ENCODE results near the gene KRTAP10-8. TPM values are rescaled to one million over a fixed set of nuclear protein-coding genes. Genes with fewer than 3 reads are reported as not detected.

The KRTAP10-8 gene
- total and polyA plus RNA-seq, 2 of the 4 experiments (the other 2 are of a cell fraction), result not detected

DNA sequence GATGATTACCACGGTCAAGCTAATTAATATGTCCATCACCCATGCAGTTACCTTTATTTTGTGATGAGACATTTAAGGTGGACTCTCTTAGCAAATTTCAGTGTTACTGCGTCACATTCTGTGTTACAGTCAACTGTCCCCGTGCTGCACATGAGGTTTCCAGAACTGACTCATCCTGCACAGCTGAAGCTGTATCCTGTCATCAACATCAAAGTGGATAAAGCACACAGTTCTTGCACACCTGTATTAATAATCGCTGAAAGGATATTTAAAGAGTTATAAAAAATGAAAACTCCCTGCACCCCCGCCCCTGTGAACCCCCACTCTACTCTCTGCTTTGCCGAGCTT lies 28.1 kb upstream of the KRTAP10-8 start:
- WGBS, 2 experiments (ENCODE audit: extremely low coverage in 2 of 2, insufficient read length in 1 of 2), result no CpG with 5 or more reads among the region's 6 CpGs
- Histone ChIP-seq H3K4me1 (ENCODE audit: control insufficient read depth, insufficient read depth, low read length) (no peaks in the 10 kb centered on the region), H3K9ac (ENCODE audit: low read depth, low read length) (no peak overlapping the region), H3K4me2 (ENCODE audit: low read depth, low read length) (no peak overlapping the region), H2BK20ac (ENCODE audit: low read depth, low read length) (no peak overlapping the region), H3K79me1 (ENCODE audit: low read depth in 1 of 2, low read length in 2 of 2) (no peaks in the 10 kb centered on the region), H3K9me3 (ENCODE audit: control insufficient read depth, insufficient read depth, low read length) (peaks cover 6% of the 10 kb centered on the region), H3K4me3 (ENCODE audit: insufficient read depth, low read depth, low read length) (no peak overlapping the region), H3K23ac (ENCODE audit: low read depth, low read length) (no peak overlapping the region), H4K5ac (ENCODE audit: low read depth, low read length) (no peak overlapping the region), H2AK5ac (ENCODE audit: low read depth, low read length) (no peak overlapping the region), H2BK5ac (ENCODE audit: low read depth, low read length, poor library complexity, severe bottlenecking) (no peak overlapping the region), H3K56ac (ENCODE audit: extremely low read depth, insufficient read depth, low read length) (no peak overlapping the region), H4K91ac (ENCODE audit: insufficient read depth, low read depth, low read length) (no peak overlapping the region), H4K8ac (ENCODE audit: low read depth in 2 of 2, low read length in 2 of 2) (no peak overlapping the region), H3K36me3 (ENCODE audit: control insufficient read depth, insufficient read depth, low read length) (no peaks in the 10 kb centered on the region), H3K4ac (ENCODE audit: low read depth, low read length) (no peak overlapping the region), H2BK120ac (ENCODE audit: low read depth, low read length) (no peak overlapping the region), H3K27me3 (ENCODE audit: control insufficient read depth, insufficient read depth, low read length) (peaks cover 3% of the 10 kb centered on the region; the same call in 1 of the 2 replicates), H3K14ac (replicated peaks; ENCODE audit: low read depth, low read length) (no peak overlapping the region), H4K20me1 (ENCODE audit: insufficient read depth, low read length) (no peaks in the 10 kb centered on the region), H2AK9ac (replicated peaks; ENCODE audit: low read depth, low read length, poor library complexity) (no peak overlapping the region), H3K27ac (ENCODE audit: insufficient read depth, low read length) (no peak overlapping the region), H2AFZ (replicated peaks; ENCODE audit: low read length, poor library complexity) (no peak overlapping the region), H2BK15ac (ENCODE audit: low read depth, low read length) (no peak overlapping the region), H3K18ac (ENCODE audit: low read depth, low read length) (no peak overlapping the region), H3K9me1 (ENCODE audit: insufficient read depth, low read length) (no peaks in the 10 kb centered on the region)
- ATAC-seq (ENCODE audit: low read depth) (no peak), DNase-seq (no peak)
- CTCF ChIA-PET, result no interaction called here
- in situ Hi-C loops (cut with MboI; ENCODE audit: low sequenced_read_pairs) (no loop called here), intact Hi-C loops (cut with micrococcal nuclease) (no loop called here), dilution Hi-C loops (cut with HindIII; ENCODE audit: low sequenced_read_pairs, unreplicated experiment) (no loop called here)
- TF ChIP-seq BHLHE40 (IDR thresholded peaks at IDR 0.05; ENCODE audit: low read depth, low read length) (no peak), RAD21 (IDR thresholded peaks at IDR 0.05; ENCODE audit: low read length) (no peak), MAFK (IDR thresholded peaks at IDR 0.05; ENCODE audit: low read depth, low read length) (no peak), FOS (IDR thresholded peaks at IDR 0.05; ENCODE audit: low read depth, low read length) (no peak), SMC3 (IDR thresholded peaks at IDR 0.05; ENCODE audit: low read depth, low read length) (no peak), RFX5 (IDR thresholded peaks at IDR 0.05; ENCODE audit: low read depth, low read length) (no peak), NFE2L2 (IDR thresholded peaks at IDR 0.05; ENCODE audit: low read depth, low read length) (no peak)
- TF ChIP-seq, protein P1, sequence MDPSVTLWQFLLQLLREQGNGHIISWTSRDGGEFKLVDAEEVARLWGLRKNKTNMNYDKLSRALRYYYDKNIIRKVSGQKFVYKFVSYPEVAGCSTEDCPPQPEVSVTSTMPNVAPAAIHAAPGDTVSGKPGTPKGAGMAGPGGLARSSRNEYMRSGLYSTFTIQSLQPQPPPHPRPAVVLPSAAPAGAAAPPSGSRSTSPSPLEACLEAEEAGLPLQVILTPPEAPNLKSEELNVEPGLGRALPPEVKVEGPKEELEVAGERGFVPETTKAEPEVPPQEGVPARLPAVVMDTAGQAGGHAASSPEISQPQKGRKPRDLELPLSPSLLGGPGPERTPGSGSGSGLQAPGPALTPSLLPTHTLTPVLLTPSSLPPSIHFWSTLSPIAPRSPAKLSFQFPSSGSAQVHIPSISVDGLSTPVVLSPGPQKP (IDR thresholded peaks at IDR 0.05; ENCODE audit: borderline replicate concordance, low read depth, low read length), result no peak
- no TSS peak for BruUV-seq (replicated peaks)
- POLR2A ChIA-PET (ENCODE audit: unreplicated experiment), result no interaction called here

All from IMR-90 (cell line).